Cardiac muscle cell (in vitro differentiated cells and primary cell): ENCODE measurements around the gene CYP51A1. TPM values are rescaled to one million over a fixed set of nuclear protein-coding genes. Genes with fewer than 3 reads are reported as not detected.
"Not testable (repeated sequence)": the region's sequence is repeated elsewhere in the genome, so short reads cannot be mapped to it uniquely, and the experiment has no call there.

Experiments
- DNase-seq, 2 donors: peaks; one replicate each; pipeline versions ENCODE4 v3.0.0 to v3.0.0-alpha.2; 2010 to 2017; ENCODE audit warnings: low read depth in 1 of 2, low spot score in 1 of 2
- H3K27ac ChIP-seq: fragments of 200-600 bp; sonication (generic); 2 replicates; pipeline ENCODE4 v1.5.1; 2016
- H3K27me3 ChIP-seq: fragments of 200-600 bp; sonication (generic); 2 replicates; pipeline ENCODE4 v1.6.0; 2016; ENCODE audit warnings: control low read depth
- H3K36me3 ChIP-seq: fragments of 200-600 bp; sonication (generic); 2 replicates; pipeline ENCODE4 v1.5.1; 2016; ENCODE audit warnings: control low read depth
- H3K4me1 ChIP-seq: fragments of 200-600 bp; sonication (generic); 2 replicates; pipeline ENCODE4 v1.8.1; 2017; ENCODE audit warnings: low read depth, mild to moderate bottlenecking, mixed run types
- H3K4me3 ChIP-seq: fragments of 200-600 bp; sonication (generic); 2 replicates; pipeline ENCODE4 v1.5.1; 2016; ENCODE audit warnings: mild to moderate bottlenecking
- H3K9me3 ChIP-seq: fragments of 200-600 bp; sonication (generic); 2 replicates; pipeline ENCODE4 v1.5.1; 2017; ENCODE audit warnings: low read depth, mild to moderate bottlenecking, control low read depth
- polyA plus RNA-seq: library from polyadenylated mRNA; unstranded; fragments of >200 nt; fragmentation: Nextera tagmentation; extraction: Ambion mirVana; gene quantifications from 2 replicates; pipeline ENCODE4 v1.2.1, GENCODE V29; 2016
- total RNA-seq: library from RNA; depleted of rRNA; stranded (reverse); fragments of >200 nt; gene quantifications from 2 replicates; pipeline ENCODE4 v1.2.3, GENCODE V29; 2016
- TF ChIP-seq, protein P1 (sequence below): IDR thresholded peaks from 2 replicates; pipeline ENCODE4 v1.5.1; 2012; ENCODE audit warnings: low read depth, mild to moderate bottlenecking, low read length

Gene CYP51A1
- total and polyA plus RNA-seq, 2 experiments from 2014 or later: 41.0 to 116 TPM

- Histone ChIP-seq H3K36me3 (peaks cover 43% of the 10 kb centered on the region), H3K27me3 (no peaks in the 10 kb centered on the region), H3K4me1 (peaks cover 11% of the 10 kb centered on the region), H3K27ac (no peak overlapping the region), H3K9me3 (no peaks in the 10 kb centered on the region), H3K4me3 (no peak overlapping the region)
- no peak for DNase-seq
- TF ChIP-seq, protein P1, sequence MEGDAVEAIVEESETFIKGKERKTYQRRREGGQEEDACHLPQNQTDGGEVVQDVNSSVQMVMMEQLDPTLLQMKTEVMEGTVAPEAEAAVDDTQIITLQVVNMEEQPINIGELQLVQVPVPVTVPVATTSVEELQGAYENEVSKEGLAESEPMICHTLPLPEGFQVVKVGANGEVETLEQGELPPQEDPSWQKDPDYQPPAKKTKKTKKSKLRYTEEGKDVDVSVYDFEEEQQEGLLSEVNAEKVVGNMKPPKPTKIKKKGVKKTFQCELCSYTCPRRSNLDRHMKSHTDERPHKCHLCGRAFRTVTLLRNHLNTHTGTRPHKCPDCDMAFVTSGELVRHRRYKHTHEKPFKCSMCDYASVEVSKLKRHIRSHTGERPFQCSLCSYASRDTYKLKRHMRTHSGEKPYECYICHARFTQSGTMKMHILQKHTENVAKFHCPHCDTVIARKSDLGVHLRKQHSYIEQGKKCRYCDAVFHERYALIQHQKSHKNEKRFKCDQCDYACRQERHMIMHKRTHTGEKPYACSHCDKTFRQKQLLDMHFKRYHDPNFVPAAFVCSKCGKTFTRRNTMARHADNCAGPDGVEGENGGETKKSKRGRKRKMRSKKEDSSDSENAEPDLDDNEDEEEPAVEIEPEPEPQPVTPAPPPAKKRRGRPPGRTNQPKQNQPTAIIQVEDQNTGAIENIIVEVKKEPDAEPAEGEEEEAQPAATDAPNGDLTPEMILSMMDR: no peak
These were observed 18.5 kb downstream of the CYP51A1 start for GRCh38 chr7:92115821-92116220.

GRCh38 chr7:92110857-92111256, 23.4 kb downstream of the CYP51A1 start:
- Histone ChIP-seq H3K4me3 (no peak overlapping the region), H3K9me3 (no peaks in the 10 kb centered on the region), H3K4me1 (peaks cover 11% of the 10 kb centered on the region), H3K36me3 (peaks cover 53% of the 10 kb centered on the region), H3K27ac (peak overlapping the region; percentile 55), H3K27me3 (no peaks in the 10 kb centered on the region)
- TF ChIP-seq, protein P1: no peak
- DNase-seq: no peak

- Histone ChIP-seq H3K4me3 (no peak overlapping the region), H3K27ac (peak overlapping the region; percentile 67), H3K27me3 (no peaks in the 10 kb centered on the region), H3K36me3 (peaks cover 39% of the 10 kb centered on the region), H3K9me3 (no peaks in the 10 kb centered on the region), H3K4me1 (peaks cover 11% of the 10 kb centered on the region)
- TF ChIP-seq, protein P1: no peak
- no peak for DNase-seq
These were observed 25.5 kb downstream of the CYP51A1 start for GRCh38 chr7:92108821-92109220.

- H3K27me3 ChIP-seq, H3K9me3 ChIP-seq, H3K27ac ChIP-seq, H3K4me1 ChIP-seq, DNase-seq, H3K4me3 ChIP-seq: not testable (repeated sequence)
- peaks cover 57% of the 10 kb centered on the region for H3K36me3 ChIP-seq
These were observed 31.4 kb downstream of the CYP51A1 start for GRCh38 chr7:92102862-92103261.

DNA sequence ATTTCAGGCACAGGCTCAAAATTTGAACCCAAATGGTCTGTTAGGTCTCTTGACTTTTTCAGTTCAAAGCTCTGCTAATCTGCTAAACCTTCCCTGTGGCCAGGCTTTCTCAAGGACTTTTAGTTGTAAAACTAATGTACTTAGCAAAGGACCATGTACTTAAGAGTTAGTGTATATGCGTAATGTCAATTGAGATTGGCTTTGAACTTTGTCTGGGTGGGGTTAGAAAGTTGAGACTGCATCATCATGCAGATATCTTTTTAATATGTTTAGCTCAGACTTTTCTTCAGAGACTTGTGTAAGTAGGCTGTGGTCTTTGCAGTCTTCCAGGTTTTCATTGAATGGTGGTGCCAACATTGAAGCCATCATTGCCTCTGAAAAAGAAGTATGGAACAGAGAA, 33.7 kb downstream of the CYP51A1 start:
- H3K27ac ChIP-seq: peak overlapping the region; percentile 29
- no peaks in the 10 kb centered on the region for H3K9me3 ChIP-seq
- TF ChIP-seq, protein P1: no peak
- no peak overlapping the region for H3K4me3 ChIP-seq
- DNase-seq: no peak
- peaks cover 63% of the 10 kb centered on the region for H3K36me3 ChIP-seq
- H3K27me3 ChIP-seq: no peaks in the 10 kb centered on the region
- H3K4me1 ChIP-seq: no peaks in the 10 kb centered on the region

GRCh38 chr7:92095380-92095779, 38.9 kb downstream of the CYP51A1 start:
- Histone ChIP-seq H3K4me1 (no peaks in the 10 kb centered on the region), H3K4me3 (no peak overlapping the region), H3K27ac (no peak overlapping the region), H3K27me3 (no peaks in the 10 kb centered on the region), H3K36me3 (peaks cover 72% of the 10 kb centered on the region), H3K9me3 (no peaks in the 10 kb centered on the region)
- TF ChIP-seq, protein P1: no peak
- DNase-seq: no peak
